ENCODE data around the gene BMS1. TPM values are rescaled to one million over a fixed set of nuclear protein-coding genes. Genes with fewer than 3 reads are reported as not detected.
"Not testable (repeated sequence)": the region's sequence is repeated elsewhere in the genome, so short reads cannot be mapped to it uniquely, and the experiment has no call there.

Gene BMS1
- total and polyA plus RNA-seq, 8 donors: 4.1 to 9.3 (median 6.9) TPM

- ATAC-seq: no peak
- intact Hi-C loops (cut with DNase I): loop anchor here in 1 of 3 donors (5.0 kb wide), 1 partner anchor 239 kb away; no protein-coding TSS in a partner anchor
- H3K27me3 ChIP-seq: peaks cover 0 to 13% (median 2%) of the 10 kb centered on the region in 4 donors
- H3K36me3 ChIP-seq: no peaks in the 10 kb centered on the region
- TF ChIP-seq CTCF (IDR thresholded peaks at IDR 0.05): no peak
- H3K4me1 ChIP-seq: peaks cover 0 to 5% (median 0%) of the 10 kb centered on the region in 3 donors
- 75 to 89% methylated on average over 9 of the region's 9 CpGs for WGBS, 2 donors
- no peak for DNase-seq
- FAIRE-seq: no peak
- no peak overlapping the region for H3K27ac ChIP-seq
- H3K9me3 ChIP-seq: no peaks in the 10 kb centered on the region
- no peak overlapping the region for H3K4me3 ChIP-seq
Observed at GRCh38 chr10:42868530-42868929, 85.9 kb downstream of the BMS1 start.

- peaks cover 0 to 5% (median 0%) of the 10 kb centered on the region in 3 donors for H3K4me1 ChIP-seq
- H3K4me3 ChIP-seq: no peak overlapping the region
- intact Hi-C loops (cut with DNase I): loop anchor here in 2 of 3 donors (5.0 to 10.0 kb wide), 2 partner anchors 237 to 245 kb away; no protein-coding TSS in a partner anchor
- ATAC-seq (no peak), DNase-seq (peak in 1 of 6 donors; percentile 42), FAIRE-seq (no peak)
- TF ChIP-seq CTCF (IDR thresholded peaks at IDR 0.05): no peak
- no peaks in the 10 kb centered on the region for H3K9me3 ChIP-seq
- H3K36me3 ChIP-seq: no peaks in the 10 kb centered on the region
- H3K27ac ChIP-seq: no peak overlapping the region
- WGBS, 2 donors: 72 to 76% methylated on average over 9 of the region's 9 CpGs
- H3K27me3 ChIP-seq: peaks cover 0 to 13% (median 2%) of the 10 kb centered on the region in 4 donors
Observed at GRCh38 chr10:42869977-42870350, 87.4 kb downstream of the BMS1 start.

- H3K9me3 ChIP-seq, H3K36me3 ChIP-seq, DNase-seq, FAIRE-seq, H3K27ac ChIP-seq, ATAC-seq, H3K27me3 ChIP-seq, H3K4me3 ChIP-seq, H3K4me1 ChIP-seq: not testable (repeated sequence)
- WGBS, 2 donors: 54 to 61% methylated on average over 13 of the region's 13 CpGs
- intact Hi-C loops (cut with DNase I): loop anchor here in 1 of 3 donors (10.0 kb wide), 1 partner anchor 244 kb away; no protein-coding TSS in a partner anchor
Observed at GRCh38 chr10:42871138-42871641, 88.6 kb downstream of the BMS1 start.

- no peak for FAIRE-seq
- no peak overlapping the region for H3K4me3 ChIP-seq
- DNase-seq: no peak
- H3K9me3 ChIP-seq: no peaks in the 10 kb centered on the region
- no peaks in the 10 kb centered on the region for H3K36me3 ChIP-seq
- intact Hi-C loops (cut with DNase I): loop anchor here in 1 of 3 donors (10.0 kb wide), 1 partner anchor 243 kb away; no protein-coding TSS in a partner anchor
- no peaks in the 10 kb centered on the region for H3K27me3 ChIP-seq
- 72 to 86% methylated on average over 6 of the region's 6 CpGs for WGBS, 2 donors
- no peaks in the 10 kb centered on the region for H3K4me1 ChIP-seq
- ATAC-seq: no peak
- no peak overlapping the region for H3K27ac ChIP-seq
- no peak for TF ChIP-seq CTCF (IDR thresholded peaks at IDR 0.05)
Observed at GRCh38 chr10:42871823-42872222, 89.2 kb downstream of the BMS1 start.

- H3K36me3 ChIP-seq: no peaks in the 10 kb centered on the region
- H3K27me3 ChIP-seq: no peaks in the 10 kb centered on the region
- 61 to 73% methylated on average over 19 of the region's 19 CpGs for WGBS, 2 donors
- FAIRE-seq (no peak), ATAC-seq (no peak), DNase-seq (no peak)
- no peaks in the 10 kb centered on the region for H3K4me1 ChIP-seq
- H3K4me3 ChIP-seq: no peak overlapping the region
- intact Hi-C loops (cut with DNase I): loop anchor here in 1 of 3 donors (10.0 kb wide), 1 partner anchor 242 kb away; no protein-coding TSS in a partner anchor
- no peak overlapping the region for H3K27ac ChIP-seq
- H3K9me3 ChIP-seq: no peaks in the 10 kb centered on the region
- TF ChIP-seq CTCF (IDR thresholded peaks at IDR 0.05): no peak
Observed at GRCh38 chr10:42872865-42873435, 90.4 kb downstream of the BMS1 start.

Data from pancreas (tissue), 10 donors.